ENCODE results near the gene TMEM186.

GRCh38 chr16:8822403-8822802, 25.0 kb upstream of the TMEM186 start:
- TF ChIP-seq CTCF (IDR thresholded peaks at IDR 0.05) (no peak), POLR2AphosphoS5 (IDR thresholded peaks at IDR 0.05) (no peak)

All from gastroesophageal sphincter (tissue), 3 donors.